ENCODE data around the gene KRT81.
"Not testable (repeated sequence)": the region's sequence is repeated elsewhere in the genome, so short reads cannot be mapped to it uniquely, and the experiment has no call there.

KRT81 gene

GRCh38 chr12:52270541-52271070 is 20.7 kb downstream of the KRT81 start:
- no peak for DNase-seq

- DNase-seq, result no peak
Measured at GRCh38 chr12:52268212-52268611, 23.1 kb downstream of the KRT81 start.

- no peak for DNase-seq
Measured at GRCh38 chr12:52267699-52268098, 23.6 kb downstream of the KRT81 start.

- no peak for DNase-seq
Measured at GRCh38 chr12:52267266-52267665, 24.1 kb downstream of the KRT81 start.

GRCh38 chr12:52266514-52266913 is 24.8 kb downstream of the KRT81 start:
- no peak for DNase-seq

- DNase-seq, result no peak
Measured at GRCh38 chr12:52264435-52264825, 26.9 kb downstream of the KRT81 start.

- DNase-seq, result no peak
Measured at GRCh38 chr12:52263761-52264434, 27.4 kb downstream of the KRT81 start.

GRCh38 chr12:52262286-52262685 is 29.0 kb downstream of the KRT81 start:
- no peak for DNase-seq

- no peak for DNase-seq
Measured at GRCh38 chr12:52261208-52261484, 30.2 kb downstream of the KRT81 start.

- no peak for DNase-seq
Measured at GRCh38 chr12:52260361-52261207, 30.8 kb downstream of the KRT81 start.

- no peak for DNase-seq
Measured at GRCh38 chr12:52259657-52260243, 31.6 kb downstream of the KRT81 start.

- DNase-seq, result no peak
Measured at GRCh38 chr12:52258335-52258901, 32.9 kb downstream of the KRT81 start.

GRCh38 chr12:52257922-52258321 is 33.4 kb downstream of the KRT81 start:
- not testable (repeated sequence) for DNase-seq

GRCh38 chr12:52257074-52257551 is 34.2 kb downstream of the KRT81 start:
- DNase-seq, result no peak

GRCh38 chr12:52256584-52256935 is 34.8 kb downstream of the KRT81 start:
- DNase-seq, result no peak

GRCh38 chr12:52255926-52256583 is 35.3 kb downstream of the KRT81 start:
- no peak for DNase-seq

- DNase-seq, result no peak
Measured at GRCh38 chr12:52254965-52255751, 36.2 kb downstream of the KRT81 start.

GRCh38 chr12:52254180-52254964 is 37.0 kb downstream of the KRT81 start:
- no peak for DNase-seq

GRCh38 chr12:52253391-52254179 is 37.7 kb downstream of the KRT81 start:
- DNase-seq, result no peak

- DNase-seq, result no peak
Measured at GRCh38 chr12:52252728-52253343, 38.5 kb downstream of the KRT81 start.

All from DMS79 treated with DMSO at 0.1 percent for 48 hours (cell line).